22Rv1 (cell line): ENCODE measurements around the gene SLITRK1.

ENCODE experiments used
- CTCF ChIP-seq: fragments of 450-650 bp; IDR thresholded peaks from 2 replicates; pipeline ENCODE4 v1.5.1; 2017; ENCODE audit warnings: mild to moderate bottlenecking
- ZFX ChIP-seq: fragments of 450-650 bp; IDR thresholded peaks from 2 replicates; pipeline ENCODE4 v1.6.1; 2017; ENCODE audit warnings: antibody characterized with exemption, borderline replicate concordance

GRCh38 chr13:83839146-83839545, 43.1 kb downstream of the SLITRK1 start:
- TF ChIP-seq CTCF (no peak), ZFX (no peak)
